ENCODE data around the gene SEMA3B.

Gene SEMA3B

DNA sequence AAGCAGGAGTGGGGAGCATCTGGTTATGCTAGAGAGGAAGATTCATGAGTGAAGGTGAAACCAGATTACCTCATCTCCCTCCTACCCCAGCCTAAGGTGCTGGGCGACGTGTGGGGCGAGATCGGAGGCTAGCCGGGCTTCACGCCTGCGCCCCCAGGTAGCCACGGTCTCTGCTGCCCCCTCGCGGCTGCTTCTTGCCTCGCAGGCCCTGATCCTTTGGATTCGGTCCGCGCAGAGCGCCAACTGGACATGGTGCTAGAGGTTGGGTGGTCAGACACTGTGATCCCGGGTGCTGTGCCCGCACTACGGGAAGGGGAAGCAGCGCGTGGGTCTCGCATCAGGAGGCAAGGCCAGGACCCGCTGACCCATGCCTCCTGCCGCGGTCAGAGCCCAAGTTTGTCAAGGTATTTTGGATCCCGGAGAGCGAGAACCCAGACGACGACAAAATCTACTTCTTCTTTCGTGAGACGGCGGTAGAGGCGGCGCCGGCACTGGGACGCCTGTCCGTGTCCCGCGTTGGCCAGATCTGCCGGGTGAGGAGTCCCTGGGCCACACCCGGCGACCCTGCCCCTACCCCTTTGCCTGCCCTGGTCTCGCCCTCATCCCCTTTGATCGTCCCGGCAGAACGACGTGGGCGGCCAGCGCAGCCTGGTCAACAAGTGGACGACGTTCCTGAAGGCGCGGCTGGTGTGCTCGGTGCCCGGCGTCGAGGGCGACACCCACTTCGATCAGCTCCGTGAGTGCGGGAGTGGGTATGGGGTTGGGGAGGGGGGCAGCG, 4.2 kb downstream of the SEMA3B start (continued):
- TF ChIP-seq TSHZ2 (CRISPR knock-in tag; IDR thresholded peaks at IDR 0.05) (no peak), TOX (CRISPR knock-in tag; IDR thresholded peaks at IDR 0.05; ENCODE audit: borderline replicate concordance) (no peak)

DNA sequence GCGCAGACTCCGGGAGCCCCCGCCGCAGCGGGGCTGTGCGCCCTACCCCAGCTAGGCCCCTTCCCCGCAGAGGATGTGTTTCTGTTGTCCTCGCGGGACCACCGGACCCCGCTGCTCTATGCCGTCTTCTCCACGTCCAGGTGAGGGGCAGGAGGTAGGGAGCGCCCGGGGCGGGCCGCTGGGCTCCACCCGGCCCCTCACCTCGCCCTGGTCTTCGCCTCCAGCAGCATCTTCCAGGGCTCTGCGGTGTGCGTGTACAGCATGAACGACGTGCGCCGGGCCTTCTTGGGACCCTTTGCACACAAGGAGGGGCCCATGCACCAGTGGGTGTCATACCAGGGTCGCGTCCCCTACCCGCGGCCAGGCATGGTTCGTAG, 4.7 kb downstream of the SEMA3B start:
- no peak for ATAC-seq
- TF ChIP-seq SNAI2 (CRISPR knock-in tag; IDR thresholded peaks at IDR 0.05) (no peak), ESRRG (CRISPR knock-in tag; IDR thresholded peaks at IDR 0.05) (no peak), TSHZ2 (CRISPR knock-in tag; IDR thresholded peaks at IDR 0.05) (no peak), PATZ1 (CRISPR knock-in tag; IDR thresholded peaks at IDR 0.05; ENCODE audit: borderline replicate concordance) (no peak), ZNF70 (CRISPR knock-in tag; IDR thresholded peaks at IDR 0.05) (no peak), TOX (CRISPR knock-in tag; IDR thresholded peaks at IDR 0.05; ENCODE audit: borderline replicate concordance) (no peak), ZFP3 (CRISPR knock-in tag; IDR thresholded peaks at IDR 0.05) (no peak), ARNTL (CRISPR knock-in tag; IDR thresholded peaks at IDR 0.05; ENCODE audit: borderline replicate concordance, low read depth) (no peak), ZNF8 (CRISPR knock-in tag; IDR thresholded peaks at IDR 0.05) (no peak), CSDC2 (CRISPR knock-in tag; IDR thresholded peaks at IDR 0.05) (no peak), ZNF565 (CRISPR knock-in tag; conservative IDR thresholded peaks at IDR 0.05; ENCODE audit: low read depth) (no peak), ZFP30 (CRISPR knock-in tag; IDR thresholded peaks at IDR 0.05) (no peak), PPARA (CRISPR knock-in tag; IDR thresholded peaks at IDR 0.05; ENCODE audit: borderline replicate concordance) (no peak), RARB (CRISPR knock-in tag; IDR thresholded peaks at IDR 0.05) (no peak)
- TF ChIP-seq, protein P1, sequence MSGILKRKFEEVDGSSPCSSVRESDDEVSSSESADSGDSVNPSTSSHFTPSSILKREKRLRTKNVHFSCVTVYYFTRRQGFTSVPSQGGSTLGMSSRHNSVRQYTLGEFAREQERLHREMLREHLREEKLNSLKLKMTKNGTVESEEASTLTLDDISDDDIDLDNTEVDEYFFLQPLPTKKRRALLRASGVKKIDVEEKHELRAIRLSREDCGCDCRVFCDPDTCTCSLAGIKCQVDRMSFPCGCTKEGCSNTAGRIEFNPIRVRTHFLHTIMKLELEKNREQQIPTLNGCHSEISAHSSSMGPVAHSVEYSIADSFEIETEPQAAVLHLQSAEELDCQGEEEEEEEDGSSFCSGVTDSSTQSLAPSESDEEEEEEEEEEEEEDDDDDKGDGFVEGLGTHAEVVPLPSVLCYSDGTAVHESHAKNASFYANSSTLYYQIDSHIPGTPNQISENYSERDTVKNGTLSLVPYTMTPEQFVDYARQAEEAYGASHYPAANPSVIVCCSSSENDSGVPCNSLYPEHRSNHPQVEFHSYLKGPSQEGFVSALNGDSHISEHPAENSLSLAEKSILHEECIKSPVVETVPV (CRISPR knock-in tag; IDR thresholded peaks at IDR 0.05), result no peak
- TF ChIP-seq, protein P2, sequence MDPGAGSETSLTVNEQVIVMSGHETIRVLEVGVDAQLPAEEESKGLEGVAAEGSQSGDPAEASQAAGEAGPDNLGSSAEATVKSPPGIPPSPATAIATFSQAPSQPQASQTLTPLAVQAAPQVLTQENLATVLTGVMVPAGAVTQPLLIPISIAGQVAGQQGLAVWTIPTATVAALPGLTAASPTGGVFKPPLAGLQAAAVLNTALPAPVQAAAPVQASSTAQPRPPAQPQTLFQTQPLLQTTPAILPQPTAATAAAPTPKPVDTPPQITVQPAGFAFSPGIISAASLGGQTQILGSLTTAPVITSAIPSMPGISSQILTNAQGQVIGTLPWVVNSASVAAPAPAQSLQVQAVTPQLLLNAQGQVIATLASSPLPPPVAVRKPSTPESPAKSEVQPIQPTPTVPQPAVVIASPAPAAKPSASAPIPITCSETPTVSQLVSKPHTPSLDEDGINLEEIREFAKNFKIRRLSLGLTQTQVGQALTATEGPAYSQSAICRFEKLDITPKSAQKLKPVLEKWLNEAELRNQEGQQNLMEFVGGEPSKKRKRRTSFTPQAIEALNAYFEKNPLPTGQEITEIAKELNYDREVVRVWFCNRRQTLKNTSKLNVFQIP (CRISPR knock-in tag; IDR thresholded peaks at IDR 0.05; ENCODE audit: borderline replicate concordance, low read depth), result no peak

- peak; percentile 64 for ATAC-seq
- TF ChIP-seq ZC3H10 (CRISPR knock-in tag; IDR thresholded peaks at IDR 0.05) (no peak), CSDC2 (CRISPR knock-in tag; IDR thresholded peaks at IDR 0.05) (no peak), TCF4 (CRISPR knock-in tag; IDR thresholded peaks at IDR 0.05; ENCODE audit: borderline replicate concordance) (no peak), ZNF70 (CRISPR knock-in tag; IDR thresholded peaks at IDR 0.05) (no peak), PATZ1 (CRISPR knock-in tag; IDR thresholded peaks at IDR 0.05; ENCODE audit: borderline replicate concordance) (no peak), RARB (CRISPR knock-in tag; IDR thresholded peaks at IDR 0.05) (no peak), ARNTL (CRISPR knock-in tag; IDR thresholded peaks at IDR 0.05; ENCODE audit: borderline replicate concordance, low read depth) (no peak), ZFP3 (CRISPR knock-in tag; IDR thresholded peaks at IDR 0.05) (no peak), TOX (CRISPR knock-in tag; IDR thresholded peaks at IDR 0.05; ENCODE audit: borderline replicate concordance) (no peak), SNAI2 (CRISPR knock-in tag; IDR thresholded peaks at IDR 0.05) (no peak), GLIS3 (CRISPR knock-in tag; IDR thresholded peaks at IDR 0.05) (no peak), ESRRG (CRISPR knock-in tag; IDR thresholded peaks at IDR 0.05) (no peak), BACH2 (CRISPR knock-in tag; IDR thresholded peaks at IDR 0.05; ENCODE audit: borderline replicate concordance) (no peak)
- TF ChIP-seq, protein P1 (CRISPR knock-in tag; IDR thresholded peaks at IDR 0.05), result no peak
Measured at GRCh38 chr3:50274371-50275104, 5.6 kb downstream of the SEMA3B start.
